Right lobe of liver (tissue), 6 donors: ENCODE measurements around the gene LTBP3. TPM values are rescaled to one million over a fixed set of nuclear protein-coding genes. Genes with fewer than 3 reads are reported as not detected.
"Not testable (repeated sequence)": the region's sequence is repeated elsewhere in the genome, so short reads cannot be mapped to it uniquely, and the experiment has no call there.

Experiments
- ATAC-seq, 4 donors: fragments of 200-7000 bp; cut with Tn5 transposase; one replicate each; pipeline ENCODE4 v1.9.1; 2020; ENCODE audit warnings: mild to moderate bottlenecking in 4 of 4, moderate library complexity in 4 of 4
- DNase-seq, 3 donors: peaks; one replicate each; pipeline ENCODE4 v3.0.0-alpha.2; 2020
- H3K27ac ChIP-seq, 3 donors: fragments of 200-600 bp; one replicate each; pipeline ENCODE4 v1.8.0; 2022
- H3K27me3 ChIP-seq, 2 donors: fragments of 200-600 bp; one replicate each; pipeline ENCODE4 v1.8.0; 2022
- H3K36me3 ChIP-seq, 4 donors: fragments of 200-600 bp; sonication (generic) in 1 of 4; one replicate each; pipeline versions ENCODE4 v1.5.1 to v1.8.0; 2017 to 2022; ENCODE audit warnings: control low read depth in 1 of 4
- H3K4me1 ChIP-seq, 4 donors: fragments of 200-600 bp; sonication (generic) in 1 of 4; one replicate each; pipeline versions ENCODE4 v1.5.1 to v1.8.0; 2017 to 2022; ENCODE audit warnings: control low read depth in 1 of 4
- H3K4me3 ChIP-seq, 3 donors: fragments of 200-600 bp; one replicate each; pipeline ENCODE4 v1.8.0; 2022
- H3K9me3 ChIP-seq, 4 donors: fragments of 200-600 bp; sonication (generic) in 1 of 4; one replicate each; pipeline versions ENCODE4 v1.5.1 to v1.8.0; 2017 to 2022; ENCODE audit warnings: control low read depth in 1 of 4
- POLR2A ChIP-seq: fragments of 450-650 bp; IDR thresholded peaks from one replicate; pipeline ENCODE4 v1.6.1; 2017; ENCODE audit warnings: antibody characterized with exemption, mild to moderate bottlenecking
- WGBS: methylation state at CpG from one replicate; pipeline ENCODE4 v1.1.6; 2018; ENCODE audit warnings: low coverage, low lambda C conversion rate; ENCODE audit not compliant: insufficient coverage; ENCODE audit errors: missing lambda C conversion rate; 5-methylcytosine and 5-hydroxymethylcytosine counted together
- intact Hi-C, 2 donors: fragments of 100-400 bp; cut with DNase I; formaldehyde crosslinking; loops; one replicate each; pipeline versions ENCODE4 v1.11.2 to v1.14.1; 2022
- total RNA-seq, 6 experiments: library from RNA; depleted of rRNA in 2 of 6; stranded (reverse); fragments of >200 nt in 2 of 6; fragmentation: NEBNext Ultra II Directional in 3 of 6; extraction: Animal tissue kit (Norgen Biotek cat#: 25700) in 3 of 6; gene quantifications; one replicate each; pipeline versions ENCODE4 v1.1.0 to v1.2.4, GENCODE V29; 2016 to 2023
- TF ChIP-seq, protein P1 (sequence below), 4 donors: fragments of 200-600 bp in 3 of 4; fragments of 450-650 bp in 1 of 4; IDR thresholded peaks; one replicate each; pipeline versions ENCODE4 v1.5.1 to v1.8.0; 2016 to 2022; ENCODE audit warnings: antibody characterized with exemption in 4 of 4, mild to moderate bottlenecking in 2 of 4
- donor health status: DM: no; HTN: yes; CAD: no.
- donor health status: DM: no; HTN: no; CAD: no.
- donor health status: DM: no; HTN: no; CAD: no.
- donor health status: DM: no; HTN: yes; CAD: no.
- donor health status: DM: no; HTN: yes; CAD: no.

LTBP3 gene
- total RNA-seq, 6 experiments from 2014 or later: 26.6 to 94.1 (median 46.8) TPM

DNA sequence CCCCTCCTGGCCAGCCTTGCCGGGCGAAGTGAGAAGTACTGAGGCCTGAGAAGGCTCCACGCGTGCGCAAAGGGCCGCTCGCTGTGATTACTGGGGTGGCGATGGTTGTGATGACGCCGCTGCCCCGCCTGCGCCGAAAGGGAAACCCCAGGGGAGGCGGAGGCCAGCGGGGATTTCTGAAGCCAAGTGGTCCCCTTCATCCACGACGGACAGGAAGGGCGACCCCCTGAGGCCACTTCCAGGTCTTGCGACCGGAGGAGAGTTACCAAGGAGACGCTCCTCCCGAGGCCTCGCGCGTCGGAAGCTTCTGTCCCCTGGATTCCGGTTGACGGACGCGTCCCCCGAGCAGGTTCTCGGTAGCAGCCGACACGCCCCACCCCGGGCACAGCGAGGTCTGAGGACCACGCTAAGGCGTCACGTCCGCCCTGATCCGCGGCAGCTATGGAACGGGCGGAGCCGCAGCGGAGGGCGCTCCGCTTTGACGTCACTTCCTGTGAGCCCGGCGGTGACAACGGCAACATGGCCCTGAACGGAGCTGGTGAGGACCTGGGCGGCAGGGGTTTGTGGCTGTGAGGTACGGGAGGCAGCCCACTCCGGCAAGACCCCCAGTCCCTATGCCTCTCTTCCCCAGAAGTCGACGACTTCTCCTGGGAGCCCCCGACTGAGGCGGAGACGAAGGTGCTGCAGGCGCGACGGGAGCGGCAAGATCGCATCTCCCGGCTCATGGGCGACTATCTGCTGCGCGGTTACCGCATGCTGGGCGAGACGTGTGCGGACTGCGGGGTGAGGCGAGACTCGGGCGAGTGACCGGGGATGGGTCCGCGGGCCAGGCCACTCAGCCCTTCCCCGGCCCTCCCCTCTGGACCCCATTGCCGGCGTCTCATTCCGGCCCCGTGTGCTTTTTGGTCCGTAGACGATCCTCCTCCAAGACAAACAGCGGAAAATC is 12.1 kb upstream of the LTBP3 start, which contains the start of gene ZNRD2:
ZNRD2 (plus strand) TSS at position 505 of the 946 bp plus-strand sequence; CDS start at position 520, 15 bp downstream.
- ATAC-seq: peak; percentile 74 to 83 (median 79)
- 0% methylated on average over 14 of the region's 89 CpGs for WGBS
- peak within 1 kb of the TSS; percentile 74 to 91 (median 83) for H3K27ac ChIP-seq
- H3K4me3 ChIP-seq: peak within 1 kb of the TSS; percentile 86 to 99 (median 93)
- intact Hi-C loops: loop anchor here in 1 of 2 donors (5.0 kb wide), 1 partner anchor 33 kb away; no protein-coding TSS in a partner anchor
- H3K27me3 ChIP-seq: no peaks in the 10 kb centered on the region
- DNase-seq: peak; percentile 98 to 100 (median 98)
- peaks cover 0 to 51% (median 20%) of the 10 kb centered on the region in 4 donors for H3K4me1 ChIP-seq
- TF ChIP-seq, protein P1, sequence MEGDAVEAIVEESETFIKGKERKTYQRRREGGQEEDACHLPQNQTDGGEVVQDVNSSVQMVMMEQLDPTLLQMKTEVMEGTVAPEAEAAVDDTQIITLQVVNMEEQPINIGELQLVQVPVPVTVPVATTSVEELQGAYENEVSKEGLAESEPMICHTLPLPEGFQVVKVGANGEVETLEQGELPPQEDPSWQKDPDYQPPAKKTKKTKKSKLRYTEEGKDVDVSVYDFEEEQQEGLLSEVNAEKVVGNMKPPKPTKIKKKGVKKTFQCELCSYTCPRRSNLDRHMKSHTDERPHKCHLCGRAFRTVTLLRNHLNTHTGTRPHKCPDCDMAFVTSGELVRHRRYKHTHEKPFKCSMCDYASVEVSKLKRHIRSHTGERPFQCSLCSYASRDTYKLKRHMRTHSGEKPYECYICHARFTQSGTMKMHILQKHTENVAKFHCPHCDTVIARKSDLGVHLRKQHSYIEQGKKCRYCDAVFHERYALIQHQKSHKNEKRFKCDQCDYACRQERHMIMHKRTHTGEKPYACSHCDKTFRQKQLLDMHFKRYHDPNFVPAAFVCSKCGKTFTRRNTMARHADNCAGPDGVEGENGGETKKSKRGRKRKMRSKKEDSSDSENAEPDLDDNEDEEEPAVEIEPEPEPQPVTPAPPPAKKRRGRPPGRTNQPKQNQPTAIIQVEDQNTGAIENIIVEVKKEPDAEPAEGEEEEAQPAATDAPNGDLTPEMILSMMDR (IDR thresholded peaks at IDR 0.05): peak; percentile 41 to 55 (median 43)
- peak; percentile 68 for TF ChIP-seq POLR2A
- H3K9me3 ChIP-seq: no peaks in the 10 kb centered on the region
- no peaks in the 10 kb centered on the region for H3K36me3 ChIP-seq

DNA sequence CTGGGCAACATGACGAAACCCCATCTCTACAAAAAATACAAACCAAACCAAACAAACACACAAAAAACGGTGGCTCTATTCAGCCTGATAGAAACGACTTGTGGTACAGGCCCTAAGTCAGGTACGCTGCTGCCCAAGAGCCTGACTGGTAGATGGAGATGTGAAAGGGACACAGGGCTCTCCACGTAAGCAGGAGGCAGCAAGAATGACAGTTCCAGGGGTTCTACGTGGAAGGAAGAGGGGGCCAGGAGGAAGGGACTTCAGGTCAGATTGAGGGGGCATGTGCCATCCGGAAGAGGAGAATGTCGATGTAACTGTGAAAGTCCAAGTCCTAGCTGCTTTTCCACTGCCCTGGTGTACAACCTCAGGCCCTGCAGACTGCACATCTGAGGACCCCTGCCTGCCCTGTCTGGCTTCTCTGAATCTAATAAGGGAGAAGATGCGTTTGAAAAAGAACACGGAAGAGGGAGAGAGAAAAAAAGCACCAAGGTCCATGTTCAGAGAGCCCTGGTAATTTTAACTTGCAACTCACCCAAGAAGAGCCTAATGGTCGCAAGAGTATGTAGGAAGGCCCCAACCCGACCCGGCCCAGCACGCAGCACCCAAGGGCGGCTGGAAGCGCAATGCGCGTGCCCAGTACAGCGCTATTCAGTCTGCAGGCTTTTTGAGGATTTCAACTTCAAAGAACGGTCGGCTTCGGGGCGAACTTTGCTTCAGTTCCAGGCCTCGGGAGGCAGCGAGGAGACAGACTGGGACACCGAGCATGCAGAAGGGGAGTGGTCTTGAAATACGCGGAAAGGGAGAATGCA is 11.2 kb upstream of the LTBP3 start:
- 6% methylated on average over 27 of the region's 28 CpGs for WGBS

DNA sequence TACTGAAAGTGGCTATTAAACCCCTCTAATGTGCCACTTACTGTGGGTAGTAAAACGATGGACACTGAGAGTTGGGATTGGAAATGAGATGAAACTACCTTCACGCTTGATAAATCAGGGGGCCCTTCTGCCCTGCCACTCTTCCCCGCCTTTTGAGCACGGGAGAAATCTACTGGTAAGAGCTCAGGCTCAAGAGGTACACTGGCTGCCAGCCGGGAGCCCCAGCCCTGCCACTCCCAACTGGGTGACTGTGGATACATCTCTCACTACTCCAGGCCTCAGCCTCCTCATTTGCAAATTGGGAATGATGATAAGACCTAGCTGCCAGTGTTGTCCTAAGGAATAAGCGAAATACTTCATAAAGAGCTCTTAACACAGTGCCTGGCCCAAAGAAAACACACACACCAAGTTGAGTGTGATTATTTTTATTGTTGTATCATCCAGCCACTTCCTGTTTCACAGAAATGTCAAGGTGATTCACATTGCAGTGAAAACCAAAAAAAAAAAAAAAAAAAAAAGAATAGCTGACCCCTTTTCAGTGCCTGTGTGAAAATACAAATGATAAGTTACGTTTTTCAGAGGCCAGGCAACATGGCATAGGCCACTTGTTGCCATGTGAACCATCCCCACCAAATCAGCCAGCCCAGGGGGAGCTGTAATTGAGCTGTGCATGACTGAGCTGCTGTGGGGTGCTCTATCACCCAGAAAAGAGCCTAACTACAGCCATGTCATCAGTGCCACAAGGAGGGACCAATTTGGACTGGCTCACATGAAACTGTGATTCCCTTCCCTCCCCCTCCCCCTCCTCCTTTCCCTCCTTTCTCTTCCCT is 7.7 kb upstream of the LTBP3 start:
- Histone ChIP-seq H3K36me3 (no peaks in the 10 kb centered on the region), H3K4me1 (peaks cover 0 to 16% (median 5%) of the 10 kb centered on the region in 4 donors), H3K9me3 (no peaks in the 10 kb centered on the region), H3K27ac (no peak overlapping the region), H3K27me3 (no peaks in the 10 kb centered on the region), H3K4me3 (no peak overlapping the region)
- no peak for ATAC-seq
- DNase-seq: no peak
- intact Hi-C loops: no loop called here
- WGBS: 44% methylated on average over 5 of the region's 7 CpGs
- TF ChIP-seq POLR2A: no peak
- TF ChIP-seq, protein P1 (IDR thresholded peaks at IDR 0.05): no peak

More for the DNA sequence above, 11.2 kb upstream of the LTBP3 start:
- Histone ChIP-seq H3K9me3 (no peaks in the 10 kb centered on the region), H3K4me1 (peaks cover 0 to 42% (median 20%) of the 10 kb centered on the region in 4 donors), H3K27ac (peak overlapping the region; percentile 74 to 91 (median 83)), H3K36me3 (no peaks in the 10 kb centered on the region), H3K27me3 (no peaks in the 10 kb centered on the region), H3K4me3 (peak overlapping the region; percentile 86 to 99 (median 93))
- peak; percentile 1 to 21 (median 5) for ATAC-seq
- no peak for DNase-seq
- TF ChIP-seq, protein P1 (IDR thresholded peaks at IDR 0.05): no peak
- TF ChIP-seq POLR2A: no peak
- intact Hi-C loops: no loop called here

DNA sequence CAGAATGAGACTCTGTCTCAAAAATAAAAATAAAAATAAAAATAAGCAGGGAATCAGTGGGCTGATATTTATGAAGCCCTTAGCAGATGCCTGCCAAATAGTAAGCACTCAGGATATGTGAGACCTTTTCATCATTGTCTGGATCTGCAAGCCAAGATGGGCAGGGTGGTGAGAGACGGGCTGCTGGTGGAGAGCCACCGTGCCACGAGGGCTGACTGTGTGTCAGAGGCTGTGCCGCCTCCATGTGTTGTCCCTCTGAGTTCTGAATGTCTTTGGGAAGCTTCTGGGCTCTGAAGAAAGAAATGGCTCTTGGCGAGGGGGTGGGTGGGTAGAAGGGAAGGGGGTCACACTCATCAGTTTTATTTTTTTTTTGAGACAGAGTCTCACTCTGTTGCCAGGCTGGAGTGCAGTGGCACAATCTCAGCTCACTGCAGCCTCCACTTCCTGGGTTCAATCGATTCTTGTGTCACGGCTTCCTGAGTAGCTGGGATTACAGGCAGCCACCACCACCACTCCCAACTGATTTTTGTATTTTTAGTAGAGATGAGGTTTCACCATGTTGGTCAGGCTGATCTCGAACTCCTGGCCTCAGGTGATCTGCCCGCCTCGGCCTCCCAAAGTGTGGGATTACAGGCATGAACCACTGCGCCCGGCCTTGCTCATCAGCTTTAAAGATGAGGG is 6.9 kb upstream of the LTBP3 start:
- WGBS: 71% methylated on average over 8 of the region's 12 CpGs
- H3K36me3 ChIP-seq, H3K4me3 ChIP-seq, ATAC-seq, DNase-seq, intact Hi-C loops, H3K27me3 ChIP-seq, H3K27ac ChIP-seq, H3K9me3 ChIP-seq: not testable (repeated sequence)
- peaks cover 0 to 15% (median 4%) of the 10 kb centered on the region in 4 donors for H3K4me1 ChIP-seq
